Type B pancreatic cell (in vitro differentiated cells): ENCODE data around the gene CCSAP. TPM values are rescaled to one million over a fixed set of nuclear protein-coding genes. Genes with fewer than 3 reads are reported as not detected.
"Not testable (repeated sequence)": the region's sequence is repeated elsewhere in the genome, so short reads cannot be mapped to it uniquely, and the experiment has no call there.

Experiments used
- DNase-seq: peaks from one replicate; pipeline ENCODE4 v3.0.0; 2021; ENCODE audit warnings: mixed read lengths; ENCODE audit not compliant: unreplicated experiment; ENCODE audit errors: extremely low spot score
- H3K27ac Mint-ChIP-seq: 2 replicates; pipeline ENCODE4 v1.8.0; 2021; ENCODE audit warnings: mild to moderate bottlenecking, mixed read lengths
- H3K27me3 Mint-ChIP-seq: 2 replicates; pipeline ENCODE4 v1.8.0; 2021; ENCODE audit warnings: mixed read lengths
- H3K36me3 Mint-ChIP-seq: 2 replicates; pipeline ENCODE4 v1.8.0; 2021; ENCODE audit warnings: mixed read lengths
- H3K4me1 Mint-ChIP-seq: one replicate; pipeline ENCODE4 v1.8.0; 2021; ENCODE audit warnings: mixed read lengths; ENCODE audit not compliant: unreplicated experiment
- H3K4me3 Mint-ChIP-seq: 2 replicates; pipeline ENCODE4 v1.8.0; 2021; ENCODE audit warnings: mild to moderate bottlenecking, mixed read lengths
- H3K9me3 Mint-ChIP-seq: 2 replicates; pipeline ENCODE4 v1.8.0; 2021; ENCODE audit warnings: mixed read lengths
- CTCF ChIP-seq: fragments of 200-600 bp; sonication (generic); conservative IDR thresholded peaks from 2 replicates; pipeline ENCODE4 v1.5.0; 2021; ENCODE audit warnings: antibody characterized with exemption, mild to moderate bottlenecking
- total RNA-seq: library from RNA; stranded (reverse); gene quantifications from 2 replicates; pipeline ENCODE4 v1.2.1, GENCODE V29; 2021; ENCODE audit warnings: low replicate concordance

Gene CCSAP
- total RNA-seq, 1 donor from 2014 or later, result 9.6 TPM

GRCh38 chr1:229378586-229379367, 35.9 kb upstream of the CCSAP start:
- peaks cover 4% of the 10 kb centered on the region for H3K4me1 Mint-ChIP-seq
- peaks cover 13% of the 10 kb centered on the region for H3K27me3 Mint-ChIP-seq
- no peak overlapping the region for H3K27ac Mint-ChIP-seq
- no peak for DNase-seq
- H3K9me3 Mint-ChIP-seq, result no peaks in the 10 kb centered on the region
- no peak overlapping the region for H3K4me3 Mint-ChIP-seq
- H3K36me3 Mint-ChIP-seq, result no peaks in the 10 kb centered on the region
- TF ChIP-seq CTCF, result peak; percentile 38

GRCh38 chr1:229378035-229378434, 35.2 kb upstream of the CCSAP start:
- peaks cover 13% of the 10 kb centered on the region for H3K27me3 Mint-ChIP-seq
- not testable (repeated sequence) for DNase-seq, H3K4me3 Mint-ChIP-seq, H3K4me1 Mint-ChIP-seq, H3K36me3 Mint-ChIP-seq, H3K27ac Mint-ChIP-seq, H3K9me3 Mint-ChIP-seq

GRCh38 chr1:229377429-229377828, 34.6 kb upstream of the CCSAP start:
- Mint-ChIP-seq H3K36me3 (no peaks in the 10 kb centered on the region), H3K27me3 (peaks cover 13% of the 10 kb centered on the region), H3K4me3 (no peak overlapping the region), H3K27ac (no peak overlapping the region), H3K9me3 (no peaks in the 10 kb centered on the region), H3K4me1 (peaks cover 4% of the 10 kb centered on the region)
- no peak for TF ChIP-seq CTCF
- no peak for DNase-seq

- Mint-ChIP-seq H3K4me3 (no peak overlapping the region), H3K27ac (no peak overlapping the region), H3K9me3 (no peaks in the 10 kb centered on the region), H3K36me3 (no peaks in the 10 kb centered on the region), H3K27me3 (peaks cover 13% of the 10 kb centered on the region), H3K4me1 (peaks cover 4% of the 10 kb centered on the region)
- no peak for DNase-seq
- no peak for TF ChIP-seq CTCF
Measured at GRCh38 chr1:229376521-229376920, 33.7 kb upstream of the CCSAP start.

- Mint-ChIP-seq H3K27ac (no peak overlapping the region), H3K4me3 (no peak overlapping the region), H3K36me3 (no peaks in the 10 kb centered on the region), H3K4me1 (peaks cover 4% of the 10 kb centered on the region), H3K27me3 (peaks cover 10% of the 10 kb centered on the region), H3K9me3 (no peaks in the 10 kb centered on the region)
- no peak for TF ChIP-seq CTCF
- no peak for DNase-seq
Measured at GRCh38 chr1:229374485-229374884, 31.6 kb upstream of the CCSAP start.

- no peak for DNase-seq
- no peaks in the 10 kb centered on the region for H3K4me1 Mint-ChIP-seq
- no peaks in the 10 kb centered on the region for H3K36me3 Mint-ChIP-seq
- H3K27ac Mint-ChIP-seq, result no peak overlapping the region
- peaks cover 10% of the 10 kb centered on the region for H3K27me3 Mint-ChIP-seq
- H3K4me3 Mint-ChIP-seq, result no peak overlapping the region
- no peaks in the 10 kb centered on the region for H3K9me3 Mint-ChIP-seq
- no peak for TF ChIP-seq CTCF
Measured at GRCh38 chr1:229373395-229373794, 30.5 kb upstream of the CCSAP start.
